ENCODE data around the gene PSAP. TPM values are rescaled to one million over a fixed set of nuclear protein-coding genes. Genes with fewer than 3 reads are reported as not detected.

PSAP gene
- total RNA-seq, 1 donor from 2014 or later, result 676 TPM

DNA sequence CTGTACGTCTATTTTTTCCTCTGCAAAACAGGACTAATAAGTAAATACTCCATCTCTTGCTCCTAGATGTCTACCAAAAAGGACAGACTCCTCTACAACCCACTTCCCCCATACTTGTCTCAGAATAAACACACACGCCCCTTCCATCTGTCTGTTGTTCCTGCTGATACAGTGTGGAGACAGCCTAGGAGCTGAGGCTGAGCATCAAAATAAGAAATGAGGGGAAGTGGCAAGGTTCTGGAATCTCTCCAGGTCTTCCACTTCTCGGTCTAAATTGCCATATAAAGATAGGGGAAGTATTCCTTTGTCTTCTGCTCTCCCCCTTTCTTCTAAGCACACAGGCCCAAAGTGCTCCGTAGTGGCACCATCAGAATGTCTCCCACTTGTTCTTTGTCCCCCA lies 47.0 kb downstream of the PSAP start:
- DNase-seq (ENCODE audit: low spot score), result no peak
- H3K4me1 Mint-ChIP-seq (ENCODE audit: unreplicated experiment), result peaks cover 5% of the 10 kb centered on the region
- no peaks in the 10 kb centered on the region for H3K36me3 Mint-ChIP-seq (ENCODE audit: low read depth, unreplicated experiment)
- TF ChIP-seq, protein P1, sequence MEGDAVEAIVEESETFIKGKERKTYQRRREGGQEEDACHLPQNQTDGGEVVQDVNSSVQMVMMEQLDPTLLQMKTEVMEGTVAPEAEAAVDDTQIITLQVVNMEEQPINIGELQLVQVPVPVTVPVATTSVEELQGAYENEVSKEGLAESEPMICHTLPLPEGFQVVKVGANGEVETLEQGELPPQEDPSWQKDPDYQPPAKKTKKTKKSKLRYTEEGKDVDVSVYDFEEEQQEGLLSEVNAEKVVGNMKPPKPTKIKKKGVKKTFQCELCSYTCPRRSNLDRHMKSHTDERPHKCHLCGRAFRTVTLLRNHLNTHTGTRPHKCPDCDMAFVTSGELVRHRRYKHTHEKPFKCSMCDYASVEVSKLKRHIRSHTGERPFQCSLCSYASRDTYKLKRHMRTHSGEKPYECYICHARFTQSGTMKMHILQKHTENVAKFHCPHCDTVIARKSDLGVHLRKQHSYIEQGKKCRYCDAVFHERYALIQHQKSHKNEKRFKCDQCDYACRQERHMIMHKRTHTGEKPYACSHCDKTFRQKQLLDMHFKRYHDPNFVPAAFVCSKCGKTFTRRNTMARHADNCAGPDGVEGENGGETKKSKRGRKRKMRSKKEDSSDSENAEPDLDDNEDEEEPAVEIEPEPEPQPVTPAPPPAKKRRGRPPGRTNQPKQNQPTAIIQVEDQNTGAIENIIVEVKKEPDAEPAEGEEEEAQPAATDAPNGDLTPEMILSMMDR (IDR thresholded peaks at IDR 0.05; ENCODE audit: unreplicated experiment), result no peak
- H3K4me3 Mint-ChIP-seq (ENCODE audit: unreplicated experiment), result no peak overlapping the region
- H3K9me3 Mint-ChIP-seq (ENCODE audit: unreplicated experiment), result no peaks in the 10 kb centered on the region
- H3K27me3 Mint-ChIP-seq (ENCODE audit: unreplicated experiment), result peaks cover 7% of the 10 kb centered on the region
- no peak overlapping the region for H3K27ac Mint-ChIP-seq (ENCODE audit: unreplicated experiment)

- peaks cover 7% of the 10 kb centered on the region for H3K27me3 Mint-ChIP-seq (ENCODE audit: unreplicated experiment)
- H3K36me3 Mint-ChIP-seq (ENCODE audit: low read depth, unreplicated experiment), result no peaks in the 10 kb centered on the region
- TF ChIP-seq, protein P1 (IDR thresholded peaks at IDR 0.05; ENCODE audit: unreplicated experiment), result no peak
- H3K27ac Mint-ChIP-seq (ENCODE audit: unreplicated experiment), result no peak overlapping the region
- no peak overlapping the region for H3K4me3 Mint-ChIP-seq (ENCODE audit: unreplicated experiment)
- peaks cover 5% of the 10 kb centered on the region for H3K4me1 Mint-ChIP-seq (ENCODE audit: unreplicated experiment)
- no peaks in the 10 kb centered on the region for H3K9me3 Mint-ChIP-seq (ENCODE audit: unreplicated experiment)
- no peak for DNase-seq (ENCODE audit: low spot score)
Observed at GRCh38 chr10:71802715-71803488, 48.1 kb downstream of the PSAP start.

GRCh38 chr10:71802235-71802634 lies 48.8 kb downstream of the PSAP start:
- DNase-seq (ENCODE audit: low spot score), result no peak
- Mint-ChIP-seq H3K4me1 (ENCODE audit: unreplicated experiment) (peaks cover 5% of the 10 kb centered on the region), H3K27ac (ENCODE audit: unreplicated experiment) (no peak overlapping the region), H3K4me3 (ENCODE audit: unreplicated experiment) (no peak overlapping the region), H3K27me3 (ENCODE audit: unreplicated experiment) (peaks cover 6% of the 10 kb centered on the region), H3K36me3 (ENCODE audit: low read depth, unreplicated experiment) (no peaks in the 10 kb centered on the region), H3K9me3 (ENCODE audit: unreplicated experiment) (no peaks in the 10 kb centered on the region)
- TF ChIP-seq, protein P1 (IDR thresholded peaks at IDR 0.05; ENCODE audit: unreplicated experiment), result no peak

GRCh38 chr10:71801361-71801760 lies 49.7 kb downstream of the PSAP start:
- TF ChIP-seq, protein P1 (IDR thresholded peaks at IDR 0.05; ENCODE audit: unreplicated experiment), result no peak
- no peaks in the 10 kb centered on the region for H3K36me3 Mint-ChIP-seq (ENCODE audit: low read depth, unreplicated experiment)
- H3K4me3 Mint-ChIP-seq (ENCODE audit: unreplicated experiment), result no peak overlapping the region
- no peaks in the 10 kb centered on the region for H3K9me3 Mint-ChIP-seq (ENCODE audit: unreplicated experiment)
- H3K27me3 Mint-ChIP-seq (ENCODE audit: unreplicated experiment), result peaks cover 6% of the 10 kb centered on the region
- H3K4me1 Mint-ChIP-seq (ENCODE audit: unreplicated experiment), result peaks cover 5% of the 10 kb centered on the region
- no peak overlapping the region for H3K27ac Mint-ChIP-seq (ENCODE audit: unreplicated experiment)
- no peak for DNase-seq (ENCODE audit: low spot score)

Measured in endothelial cell (in vitro differentiated cells).